Measurements from ENCODE around the gene HEPACAM. TPM values are rescaled to one million over a fixed set of nuclear protein-coding genes. Genes with fewer than 3 reads are reported as not detected.

Gene HEPACAM
- total RNA-seq, 2 donors from 2014 or later, result not detected

DNA sequence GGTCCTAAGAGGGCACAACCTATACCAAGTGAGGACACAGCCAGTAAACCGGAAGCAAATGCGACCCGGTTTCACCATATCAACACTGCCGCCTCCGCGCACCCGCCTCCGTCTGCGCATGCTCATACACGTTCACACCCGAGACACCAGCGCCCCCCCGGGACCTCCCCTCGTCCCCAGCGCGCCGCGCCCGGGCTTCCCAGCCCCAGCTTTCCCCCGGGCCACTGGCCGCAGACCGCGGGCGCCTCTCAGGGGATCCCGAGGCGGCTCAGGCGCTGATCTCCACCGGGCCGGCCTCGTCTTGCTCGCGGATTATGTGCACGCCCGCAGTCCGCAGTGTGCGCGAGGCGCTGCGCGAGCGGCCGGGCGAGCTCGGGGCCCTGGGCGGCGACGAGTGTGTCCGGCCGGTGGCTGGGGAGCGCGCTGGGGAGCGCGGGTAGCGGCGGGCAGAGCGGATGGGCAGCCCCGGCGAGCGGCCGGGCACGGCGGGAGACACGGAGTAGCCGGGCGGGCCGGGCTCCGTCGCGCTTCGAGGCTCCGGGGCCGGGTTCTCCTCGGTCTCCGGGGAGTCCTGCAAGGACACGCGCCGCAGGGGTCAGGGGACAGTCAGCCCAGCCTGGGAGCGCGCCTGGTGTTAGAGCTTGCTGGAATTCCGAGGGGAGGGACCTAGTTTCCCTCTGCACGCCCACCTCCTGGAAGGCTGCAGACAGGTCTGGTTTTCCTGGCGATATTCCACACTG lies 14.8 kb downstream of the HEPACAM start:
- Mint-ChIP-seq H3K27ac (no peak overlapping the region), H3K4me3 (peak overlapping the region; percentile 49), H3K9me3 (no peaks in the 10 kb centered on the region), H3K36me3 (ENCODE audit: low read depth) (no peaks in the 10 kb centered on the region), H3K4me1 (no peaks in the 10 kb centered on the region), H3K27me3 (ENCODE audit: insufficient read depth) (peaks cover 86% of the 10 kb centered on the region)
- WGBS, 2 experiments (ENCODE audit: insufficient coverage in 1 of 2, insufficient read length in 1 of 2), result 7 to 11% methylated on average over 4 to 82 of the region's 82 CpGs
- Histone ChIP-seq H3K9me3 (ENCODE audit: control insufficient read depth, low read length) (no peaks in the 10 kb centered on the region), H3K9ac (ENCODE audit: extremely low read depth, low read length, poor library complexity, severe bottlenecking) (peak overlapping the region; percentile 20), H3K36me3 (ENCODE audit: control insufficient read depth, insufficient read depth, low read length) (no peaks in the 10 kb centered on the region), H3K27me3 (ENCODE audit: control insufficient read depth, insufficient read depth, low read length, poor library complexity, severe bottlenecking) (peaks cover 52% of the 10 kb centered on the region), H3K4me3 (ENCODE audit: low read length) (peak overlapping the region; percentile 71), H3K4me1 (ENCODE audit: control insufficient read depth, insufficient read depth, low read length) (no peaks in the 10 kb centered on the region), H3K27ac (ENCODE audit: low read depth, low read length) (no peak overlapping the region)
- peak; percentile 93 for DNase-seq
- TF ChIP-seq, protein P1, sequence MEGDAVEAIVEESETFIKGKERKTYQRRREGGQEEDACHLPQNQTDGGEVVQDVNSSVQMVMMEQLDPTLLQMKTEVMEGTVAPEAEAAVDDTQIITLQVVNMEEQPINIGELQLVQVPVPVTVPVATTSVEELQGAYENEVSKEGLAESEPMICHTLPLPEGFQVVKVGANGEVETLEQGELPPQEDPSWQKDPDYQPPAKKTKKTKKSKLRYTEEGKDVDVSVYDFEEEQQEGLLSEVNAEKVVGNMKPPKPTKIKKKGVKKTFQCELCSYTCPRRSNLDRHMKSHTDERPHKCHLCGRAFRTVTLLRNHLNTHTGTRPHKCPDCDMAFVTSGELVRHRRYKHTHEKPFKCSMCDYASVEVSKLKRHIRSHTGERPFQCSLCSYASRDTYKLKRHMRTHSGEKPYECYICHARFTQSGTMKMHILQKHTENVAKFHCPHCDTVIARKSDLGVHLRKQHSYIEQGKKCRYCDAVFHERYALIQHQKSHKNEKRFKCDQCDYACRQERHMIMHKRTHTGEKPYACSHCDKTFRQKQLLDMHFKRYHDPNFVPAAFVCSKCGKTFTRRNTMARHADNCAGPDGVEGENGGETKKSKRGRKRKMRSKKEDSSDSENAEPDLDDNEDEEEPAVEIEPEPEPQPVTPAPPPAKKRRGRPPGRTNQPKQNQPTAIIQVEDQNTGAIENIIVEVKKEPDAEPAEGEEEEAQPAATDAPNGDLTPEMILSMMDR (conservative IDR thresholded peaks at IDR 0.05), result no peak

DNA sequence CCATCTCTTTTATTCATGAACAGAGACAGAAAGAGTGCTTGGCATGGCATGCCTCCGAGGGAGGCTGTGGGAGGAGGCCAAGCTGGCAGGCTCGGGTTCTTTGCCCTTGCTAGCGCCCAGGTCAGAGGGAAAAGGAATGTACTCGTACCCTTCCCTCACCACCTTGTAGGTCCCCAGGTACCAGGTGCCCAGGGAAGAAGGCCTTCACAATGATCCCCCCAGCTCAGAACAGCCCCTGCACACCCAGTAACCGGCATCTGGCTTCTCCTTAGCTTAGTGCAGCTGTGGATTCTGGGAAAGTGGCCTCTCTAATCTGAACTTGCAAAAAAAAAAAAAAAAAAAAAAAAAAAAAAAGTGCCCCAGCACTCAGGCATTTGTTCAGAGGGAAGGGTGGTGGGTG lies 15.5 kb downstream of the HEPACAM start:
- H3K36me3 Mint-ChIP-seq (ENCODE audit: low read depth), result no peaks in the 10 kb centered on the region
- Histone ChIP-seq H3K27ac (ENCODE audit: low read depth, low read length) (no peak overlapping the region), H3K27me3 (ENCODE audit: control insufficient read depth, insufficient read depth, low read length, poor library complexity, severe bottlenecking) (peaks cover 52% of the 10 kb centered on the region), H3K4me3 (ENCODE audit: low read length) (peak overlapping the region; percentile 71), H3K9me3 (ENCODE audit: control insufficient read depth, low read length) (no peaks in the 10 kb centered on the region), H3K9ac (ENCODE audit: extremely low read depth, low read length, poor library complexity, severe bottlenecking) (no peak overlapping the region), H3K36me3 (ENCODE audit: control insufficient read depth, insufficient read depth, low read length) (no peaks in the 10 kb centered on the region), H3K4me1 (ENCODE audit: control insufficient read depth, insufficient read depth, low read length) (no peaks in the 10 kb centered on the region)
- H3K9me3 Mint-ChIP-seq, result no peaks in the 10 kb centered on the region
- H3K27me3 Mint-ChIP-seq (ENCODE audit: insufficient read depth), result peaks cover 91% of the 10 kb centered on the region
- peak overlapping the region; percentile 49 for H3K4me3 Mint-ChIP-seq
- DNase-seq, result no peak
- H3K27ac Mint-ChIP-seq, result no peak overlapping the region
- WGBS, 2 experiments (ENCODE audit: insufficient coverage in 1 of 2, insufficient read length in 1 of 2), result 83 to 90% methylated on average over 2 to 5 of the region's 5 CpGs
- TF ChIP-seq, protein P1 (conservative IDR thresholded peaks at IDR 0.05), result no peak
- H3K4me1 Mint-ChIP-seq, result no peaks in the 10 kb centered on the region

DNA sequence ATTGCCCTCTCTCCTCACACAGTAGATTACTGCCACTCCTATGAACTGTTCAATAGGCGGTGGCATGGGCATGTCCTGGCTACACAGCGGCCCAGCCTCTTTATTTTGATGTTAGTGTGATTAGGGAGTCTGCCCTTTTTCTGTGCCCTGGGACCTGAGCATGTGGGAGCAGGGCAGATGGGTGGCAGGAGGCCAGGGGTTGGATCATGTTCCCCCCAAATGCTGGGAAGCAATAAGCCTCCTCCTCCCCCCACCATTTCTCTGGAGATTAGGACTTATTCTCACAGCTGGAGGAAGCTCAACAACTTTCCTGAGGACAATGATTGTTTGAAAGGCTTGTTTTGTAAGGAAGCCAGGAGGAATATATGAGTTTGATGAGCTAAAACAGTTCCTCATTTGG lies 15.9 kb downstream of the HEPACAM start:
- no peak overlapping the region for H3K27ac ChIP-seq (ENCODE audit: low read depth, low read length)
- peaks cover 52% of the 10 kb centered on the region for H3K27me3 ChIP-seq (ENCODE audit: control insufficient read depth, insufficient read depth, low read length, poor library complexity, severe bottlenecking)
- Mint-ChIP-seq H3K27me3 (ENCODE audit: insufficient read depth) (peaks cover 91% of the 10 kb centered on the region), H3K27ac (no peak overlapping the region), H3K4me1 (no peaks in the 10 kb centered on the region), H3K36me3 (ENCODE audit: low read depth) (no peaks in the 10 kb centered on the region), H3K4me3 (no peak overlapping the region), H3K9me3 (no peaks in the 10 kb centered on the region)
- 92 to 100% methylated on average over 1 to 2 of the region's 2 CpGs for WGBS, 2 experiments (ENCODE audit: insufficient coverage in 1 of 2, insufficient read length in 1 of 2)
- TF ChIP-seq, protein P1 (conservative IDR thresholded peaks at IDR 0.05), result no peak
- no peak overlapping the region for H3K4me3 ChIP-seq (ENCODE audit: low read length)
- no peak for DNase-seq
- no peaks in the 10 kb centered on the region for H3K9me3 ChIP-seq (ENCODE audit: control insufficient read depth, low read length)
- no peak overlapping the region for H3K9ac ChIP-seq (ENCODE audit: extremely low read depth, low read length, poor library complexity, severe bottlenecking)
- no peaks in the 10 kb centered on the region for H3K36me3 ChIP-seq (ENCODE audit: control insufficient read depth, insufficient read depth, low read length)
- no peaks in the 10 kb centered on the region for H3K4me1 ChIP-seq (ENCODE audit: control insufficient read depth, insufficient read depth, low read length)
